ENCODE measurements around the gene PYROXD2. TPM values are rescaled to one million over a fixed set of nuclear protein-coding genes. Genes with fewer than 3 reads are reported as not detected.

The PYROXD2 gene
- total and polyA plus RNA-seq, 7 donors: 0.46 to 13.2 (median 1.7) TPM

GRCh38 chr10:98363220-98363619 is 51.8 kb downstream of the PYROXD2 start:
- no peak for DNase-seq
- no peaks in the 10 kb centered on the region for H3K4me1 ChIP-seq
- TF ChIP-seq CTCF (IDR thresholded peaks at IDR 0.05): no peak
- H3K36me3 ChIP-seq (ENCODE audit: insufficient read depth in 1 of 2, low read depth in 1 of 2): no peaks in the 10 kb centered on the region
- WGBS, 3 donors: 92 to 95% (median 93%) methylated on average over 6 of the region's 6 CpGs
- H3K27ac ChIP-seq: no peak overlapping the region
- intact Hi-C loops (cut with DNase I): no loop called here
- no peaks in the 10 kb centered on the region for H3K27me3 ChIP-seq (ENCODE audit: insufficient read depth in 3 of 3, low read length in 2 of 3)
- ATAC-seq: no peak
- H3K4me3 ChIP-seq: no peak overlapping the region
- no peaks in the 10 kb centered on the region for H3K9me3 ChIP-seq

- peak overlapping the region; percentile 35 for H3K4me3 ChIP-seq
Observed at GRCh38 chr10:98361131-98362025, 53.6 kb downstream of the PYROXD2 start.

DNA sequence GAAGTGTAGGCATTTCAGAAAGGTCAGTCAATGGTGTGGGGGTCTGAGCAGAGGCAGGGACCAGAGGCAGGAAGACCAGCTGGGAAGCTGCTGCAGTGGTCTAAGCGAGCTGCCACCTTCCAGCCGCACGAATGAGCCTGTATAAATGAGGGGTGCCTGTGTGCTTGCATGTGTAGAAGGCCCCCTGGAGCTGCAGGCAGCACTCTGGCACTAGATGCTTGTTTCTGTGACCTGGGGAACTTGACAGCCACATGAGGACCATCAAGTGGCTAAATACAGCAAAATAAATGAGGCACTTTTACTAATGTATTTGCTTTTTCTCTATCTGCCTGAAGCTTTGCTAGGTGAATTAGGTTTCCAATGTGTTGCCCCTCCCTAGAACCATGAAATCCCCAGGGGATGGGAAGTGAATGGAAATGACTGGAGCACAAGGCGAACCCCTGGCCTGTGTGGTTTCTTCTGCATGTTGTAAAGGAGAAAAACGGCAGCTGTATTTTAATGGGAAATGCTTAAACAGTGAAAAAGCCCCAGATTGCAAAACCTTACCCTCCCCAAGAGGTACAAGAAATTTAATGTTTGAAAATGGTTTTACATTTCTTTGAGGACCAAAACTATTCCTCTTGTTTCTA is 57.7 kb downstream of the PYROXD2 start:
- no peak for TF ChIP-seq CTCF (IDR thresholded peaks at IDR 0.05)
- Histone ChIP-seq H3K9me3 (no peaks in the 10 kb centered on the region), H3K4me1 (no peaks in the 10 kb centered on the region), H3K27ac (no peak overlapping the region), H3K36me3 (ENCODE audit: insufficient read depth in 1 of 2, low read depth in 1 of 2) (no peaks in the 10 kb centered on the region), H3K27me3 (ENCODE audit: insufficient read depth in 3 of 3, low read length in 2 of 3) (peaks cover 0 to 5% (median 2%) of the 10 kb centered on the region in 3 donors), H3K4me3 (no peak overlapping the region)
- intact Hi-C loops (cut with DNase I): no loop called here
- ATAC-seq (no peak), DNase-seq (no peak)
- 73 to 85% (median 81%) methylated on average over 5 of the region's 5 CpGs for WGBS, 3 donors

More at GRCh38 chr10:98361131-98362025, 53.6 kb downstream of the PYROXD2 start:
- Histone ChIP-seq H3K4me1 (no peaks in the 10 kb centered on the region), H3K27ac (peak overlapping the region; percentile 77), H3K9me3 (no peaks in the 10 kb centered on the region), H3K27me3 (ENCODE audit: insufficient read depth in 3 of 3, low read length in 2 of 3) (peaks cover 0 to 2% (median 0%) of the 10 kb centered on the region in 3 donors), H3K36me3 (ENCODE audit: insufficient read depth in 1 of 2, low read depth in 1 of 2) (no peaks in the 10 kb centered on the region)
- ATAC-seq (peak; percentile 96 to 99 (median 97)), DNase-seq (peak; percentile 91 to 94)
- WGBS, 3 donors: 41 to 55% (median 42%) methylated on average over 15 of the region's 15 CpGs
- no peak for TF ChIP-seq CTCF (IDR thresholded peaks at IDR 0.05)
- intact Hi-C loops (cut with DNase I): no loop called here

- Histone ChIP-seq H3K4me1 (peaks cover 5% of the 10 kb centered on the region), H3K36me3 (ENCODE audit: insufficient read depth in 1 of 2, low read depth in 1 of 2) (no peaks in the 10 kb centered on the region), H3K4me3 (no peak overlapping the region), H3K27me3 (ENCODE audit: insufficient read depth in 3 of 3, low read length in 2 of 3) (peaks cover 0 to 8% (median 2%) of the 10 kb centered on the region in 3 donors), H3K9me3 (no peaks in the 10 kb centered on the region), H3K27ac (no peak overlapping the region)
- WGBS, 3 donors: 73 to 78% (median 74%) methylated on average over 3 of the region's 3 CpGs
- intact Hi-C loops (cut with DNase I): no loop called here
- no peak for TF ChIP-seq CTCF (IDR thresholded peaks at IDR 0.05)
- no peak for DNase-seq
- ATAC-seq: no peak
Observed at GRCh38 chr10:98354491-98354890, 60.5 kb downstream of the PYROXD2 start.

Data from psoas muscle (tissue), 8 donors.